H9 (cell line): ENCODE results near the gene SORCS2. TPM values are rescaled to one million over a fixed set of nuclear protein-coding genes. Genes with fewer than 3 reads are reported as not detected.

Experiments used
- DNase-seq: peaks from one replicate; pipeline ENCODE4 v3.0.0-alpha.2; 2017
- H2AFZ ChIP-seq: one replicate; pipeline ENCODE4 v1.6.1; 2013; ENCODE audit warnings: mild to moderate bottlenecking, low read length, control low read depth, moderate library complexity
- H2AK5ac ChIP-seq: 2 replicates; pipeline ENCODE4 v1.6.1; 2013; ENCODE audit warnings: low read length, control low read depth, mixed read lengths; ENCODE audit not compliant: insufficient read length
- H2BK120ac ChIP-seq: one replicate; pipeline ENCODE4 v1.6.1; 2013; ENCODE audit warnings: low read depth, mild to moderate bottlenecking, low read length, control low read depth, inconsistent platforms; ENCODE audit not compliant: poor library complexity, severe bottlenecking
- H2BK12ac ChIP-seq: 2 replicates; pipeline ENCODE4 v1.6.1; 2013; ENCODE audit warnings: low read length, control low read depth, mixed read lengths, low read depth; ENCODE audit not compliant: insufficient read length
- H2BK15ac ChIP-seq: 2 replicates; pipeline ENCODE4 v1.6.1; 2013; ENCODE audit warnings: low read depth, low read length, control low read depth
- H2BK20ac ChIP-seq: one replicate; pipeline ENCODE4 v1.6.1; 2013; ENCODE audit warnings: low read depth, mild to moderate bottlenecking, low read length, control low read depth, inconsistent platforms; ENCODE audit not compliant: poor library complexity, severe bottlenecking
- H2BK5ac ChIP-seq: 2 replicates; pipeline ENCODE4 v1.6.1; 2013; ENCODE audit warnings: low read length, control low read depth, mixed read lengths; ENCODE audit not compliant: insufficient read length
- H3K14ac ChIP-seq: 2 replicates; pipeline ENCODE4 v1.6.1; 2013; ENCODE audit warnings: low read length, control low read depth; ENCODE audit not compliant: insufficient read depth
- H3K18ac ChIP-seq: 2 replicates; pipeline ENCODE4 v1.6.1; 2013; ENCODE audit warnings: low read depth, mild to moderate bottlenecking, mixed read lengths, low read length, control low read depth; ENCODE audit not compliant: insufficient read length
- H3K23ac ChIP-seq: 2 replicates; pipeline ENCODE4 v1.6.1; 2013; ENCODE audit warnings: low read length, control low read depth, mixed read lengths, low read depth; ENCODE audit not compliant: insufficient read length
- H3K23me2 ChIP-seq: 2 replicates; pipeline ENCODE4 v1.6.1; 2013; ENCODE audit warnings: low read depth, mild to moderate bottlenecking, mixed read lengths, low read length, control low read depth; ENCODE audit not compliant: insufficient read length, poor library complexity, severe bottlenecking
- H3K27ac ChIP-seq: 2 replicates; pipeline ENCODE4 v1.5.1; 2013; ENCODE audit warnings: low read length, control low read depth, mixed read lengths, low read depth; ENCODE audit not compliant: insufficient read length
- H3K27me3 ChIP-seq: 2 replicates; pipeline ENCODE4 v1.6.1; 2013; ENCODE audit warnings: low read length, control low read depth, inconsistent platforms; ENCODE audit not compliant: insufficient read depth
- H3K4ac ChIP-seq: 2 replicates; pipeline ENCODE4 v1.6.1; 2013; ENCODE audit warnings: low read depth, mild to moderate bottlenecking, control low read depth, inconsistent platforms, low read length, moderate library complexity
- H3K4me1 ChIP-seq: 2 replicates; pipeline ENCODE4 v1.6.1; 2013; ENCODE audit warnings: low read length, control low read depth, inconsistent platforms; ENCODE audit not compliant: insufficient read depth
- H3K4me2 ChIP-seq: 2 replicates; pipeline ENCODE4 v1.6.1; 2013; ENCODE audit warnings: low read length, control low read depth, mixed read lengths; ENCODE audit not compliant: insufficient read length, insufficient read depth
- H3K56ac ChIP-seq: 2 replicates; pipeline ENCODE4 v1.6.1; 2013; ENCODE audit warnings: low read depth, mild to moderate bottlenecking, mixed read lengths, low read length, control low read depth; ENCODE audit not compliant: insufficient read length
- H3K79me1 ChIP-seq: 2 replicates; pipeline ENCODE4 v1.6.1; 2013; ENCODE audit warnings: low read depth, mild to moderate bottlenecking, moderate library complexity, low read length, control low read depth, inconsistent platforms; ENCODE audit not compliant: insufficient read depth, poor library complexity, severe bottlenecking
- H3K79me2 ChIP-seq: 2 replicates; pipeline ENCODE4 v1.6.1; 2013; ENCODE audit warnings: low read length, control low read depth, inconsistent platforms; ENCODE audit not compliant: insufficient read depth
- H3K9ac ChIP-seq: 2 replicates; pipeline ENCODE4 v1.6.1; 2013; ENCODE audit warnings: low read length, control low read depth, mixed read lengths; ENCODE audit not compliant: insufficient read length; ENCODE audit errors: extremely low read depth
- H3K9me3 ChIP-seq: one replicate; pipeline ENCODE4 v1.6.1; 2013; ENCODE audit warnings: low read depth, low read length, inconsistent platforms; ENCODE audit not compliant: control insufficient read depth
- H3T11ph ChIP-seq: one replicate; pipeline ENCODE4 v1.6.1; 2013; ENCODE audit warnings: mild to moderate bottlenecking, low read length, control low read depth, inconsistent platforms
- H4K20me1 ChIP-seq: one replicate; pipeline ENCODE4 v1.6.1; 2013; ENCODE audit not compliant: control insufficient read depth, insufficient read length, insufficient read depth
- H4K5ac ChIP-seq: 2 replicates; pipeline ENCODE4 v1.6.1; 2013; ENCODE audit warnings: low read depth, mild to moderate bottlenecking, mixed read lengths, low read length, control low read depth; ENCODE audit not compliant: insufficient read length
- H4K8ac ChIP-seq: replicated peaks from 2 replicates; pipeline ENCODE4 v1.6.1; 2013; ENCODE audit warnings: low read length, control low read depth, mixed read lengths, low read depth; ENCODE audit not compliant: insufficient read length
- H4K91ac ChIP-seq: 2 replicates; pipeline ENCODE4 v1.6.1; 2013; ENCODE audit warnings: low read depth, mild to moderate bottlenecking, moderate library complexity, mixed read lengths, low read length, control low read depth; ENCODE audit not compliant: insufficient read length
- H3K27ac Mint-ChIP-seq, 3 experiments: 2 replicates in 2 of 3; 3 replicates in 1 of 3; pipeline ENCODE4 v1.8.0; 2020 to 2021; ENCODE audit warnings: mixed read lengths in 3 of 3, mild to moderate bottlenecking in 1 of 3, moderate library complexity in 1 of 3
- H3K27me3 Mint-ChIP-seq: 2 replicates; pipeline ENCODE4 v1.8.0; 2021; ENCODE audit warnings: low read depth, mild to moderate bottlenecking, moderate library complexity, mixed read lengths
- H3K36me3 Mint-ChIP-seq, 3 experiments: 2 replicates in 2 of 3; 3 replicates in 1 of 3; pipeline ENCODE4 v1.8.0; 2020 to 2021; ENCODE audit warnings: low read depth in 3 of 3, mixed read lengths in 3 of 3; ENCODE audit not compliant: insufficient read depth in 1 of 3
- H3K4me1 Mint-ChIP-seq, 2 experiments: 2 replicates each; pipeline ENCODE4 v1.8.0; 2020; ENCODE audit warnings: mixed read lengths in 2 of 2
- H3K4me3 Mint-ChIP-seq, 2 experiments: 2 replicates in 1 of 2; 3 replicates in 1 of 2; pipeline ENCODE4 v1.8.0; 2020 to 2021; ENCODE audit warnings: mild to moderate bottlenecking in 2 of 2, mixed read lengths in 2 of 2, moderate library complexity in 1 of 2
- H3K9me3 Mint-ChIP-seq, 2 experiments: 2 replicates in 1 of 2; 3 replicates in 1 of 2; pipeline ENCODE4 v1.8.0; 2020; ENCODE audit warnings: mild to moderate bottlenecking in 2 of 2, mixed read lengths in 2 of 2, moderate library complexity in 1 of 2
- WGBS: extraction: QIAGEN DNeasy Blood & Tissue Kit; methylation state at CpG from one replicate; pipeline ENCODE4 v1.1.7; 2013; ENCODE audit warnings: missing lambda C conversion rate, low lambda C conversion rate, mixed read lengths; ENCODE audit not compliant: insufficient read length; ENCODE audit errors: extremely low coverage; 5-methylcytosine and 5-hydroxymethylcytosine counted together
- total RNA-seq: library from RNA; stranded (reverse); gene quantifications from 2 replicates; pipeline ENCODE4 v1.2.1, GENCODE V29; 2021
- TF ChIP-seq, protein P1 (sequence below): fragments of 200-600 bp; sonication (generic); conservative IDR thresholded peaks from 3 replicates; pipeline ENCODE4 v1.8.0; 2021; ENCODE audit warnings: antibody characterized with exemption, mild to moderate bottlenecking

The SORCS2 gene
- total RNA-seq, 1 experiment from 2014 or later: 0.57 TPM

DNA sequence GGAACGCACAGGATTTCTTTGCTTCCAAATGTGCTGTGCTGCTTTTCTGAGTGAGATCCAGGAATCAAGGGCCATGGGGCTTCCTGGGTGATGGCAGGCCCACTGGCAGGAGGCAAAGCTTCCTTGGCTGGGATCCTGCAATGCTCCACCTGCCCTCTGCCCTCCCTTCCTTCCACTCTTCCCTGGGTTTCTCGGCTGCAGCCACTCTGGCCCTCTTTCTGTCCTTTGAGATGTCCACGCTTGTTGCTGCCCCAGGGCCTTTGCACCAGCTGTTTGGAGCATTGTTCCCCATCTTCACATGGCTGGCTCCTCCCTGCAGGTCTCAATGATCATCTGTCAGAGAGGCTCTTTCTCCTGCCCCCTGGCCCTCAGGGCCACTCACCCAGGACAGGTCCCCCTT is 163.5 kb downstream of the SORCS2 start:
- no peak overlapping the region for H2BK20ac ChIP-seq
- no peak overlapping the region for H3T11ph ChIP-seq
- Mint-ChIP-seq H3K27ac (no peak overlapping the region), H3K4me3 (no peak overlapping the region), H3K4me1 (no peaks in the 10 kb centered on the region; a peak in 1 of 4 replicates), H3K27me3 (peaks cover 7% of the 10 kb centered on the region), H3K9me3 (no peaks in the 10 kb centered on the region), H3K36me3 (no peaks in the 10 kb centered on the region)
- H4K5ac ChIP-seq: no peak overlapping the region
- H3K56ac ChIP-seq: no peak overlapping the region
- H3K27ac ChIP-seq: no peak overlapping the region
- H2BK12ac ChIP-seq: no peak overlapping the region
- H4K20me1 ChIP-seq: no peaks in the 10 kb centered on the region
- no peaks in the 10 kb centered on the region for H3K79me2 ChIP-seq
- no peak overlapping the region for H3K4ac ChIP-seq
- H3K9me3 ChIP-seq: no peaks in the 10 kb centered on the region
- no peak overlapping the region for H2BK120ac ChIP-seq
- H4K91ac ChIP-seq: no peak overlapping the region
- H3K79me1 ChIP-seq: no peaks in the 10 kb centered on the region
- WGBS: no CpG with 5 or more reads among the region's 3 CpGs
- no peak overlapping the region for H2BK5ac ChIP-seq
- DNase-seq: no peak
- no peak overlapping the region for H3K14ac ChIP-seq
- TF ChIP-seq, protein P1, sequence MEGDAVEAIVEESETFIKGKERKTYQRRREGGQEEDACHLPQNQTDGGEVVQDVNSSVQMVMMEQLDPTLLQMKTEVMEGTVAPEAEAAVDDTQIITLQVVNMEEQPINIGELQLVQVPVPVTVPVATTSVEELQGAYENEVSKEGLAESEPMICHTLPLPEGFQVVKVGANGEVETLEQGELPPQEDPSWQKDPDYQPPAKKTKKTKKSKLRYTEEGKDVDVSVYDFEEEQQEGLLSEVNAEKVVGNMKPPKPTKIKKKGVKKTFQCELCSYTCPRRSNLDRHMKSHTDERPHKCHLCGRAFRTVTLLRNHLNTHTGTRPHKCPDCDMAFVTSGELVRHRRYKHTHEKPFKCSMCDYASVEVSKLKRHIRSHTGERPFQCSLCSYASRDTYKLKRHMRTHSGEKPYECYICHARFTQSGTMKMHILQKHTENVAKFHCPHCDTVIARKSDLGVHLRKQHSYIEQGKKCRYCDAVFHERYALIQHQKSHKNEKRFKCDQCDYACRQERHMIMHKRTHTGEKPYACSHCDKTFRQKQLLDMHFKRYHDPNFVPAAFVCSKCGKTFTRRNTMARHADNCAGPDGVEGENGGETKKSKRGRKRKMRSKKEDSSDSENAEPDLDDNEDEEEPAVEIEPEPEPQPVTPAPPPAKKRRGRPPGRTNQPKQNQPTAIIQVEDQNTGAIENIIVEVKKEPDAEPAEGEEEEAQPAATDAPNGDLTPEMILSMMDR: no peak
- H2BK15ac ChIP-seq: no peak overlapping the region
- H3K18ac ChIP-seq: no peak overlapping the region
- no peak overlapping the region for H3K23ac ChIP-seq
- H2AK5ac ChIP-seq: no peak overlapping the region
- H3K23me2 ChIP-seq: no peaks in the 10 kb centered on the region
- no peaks in the 10 kb centered on the region for H3K27me3 ChIP-seq
- no peak overlapping the region for H2AFZ ChIP-seq
- no peak overlapping the region for H4K8ac ChIP-seq
- no peak overlapping the region for H3K9ac ChIP-seq
- H3K4me2 ChIP-seq: no peak overlapping the region
- H3K4me1 ChIP-seq: no peaks in the 10 kb centered on the region
